SH-SY5Y (cell line): ENCODE results near the gene TBC1D9B.

Source experiments
- GATA2 ChIP-seq: IDR thresholded peaks from 2 replicates; pipeline ENCODE4 v1.6.1; 2011; ENCODE audit warnings: mild to moderate bottlenecking, low read depth, low read length
- GATA3 ChIP-seq: IDR thresholded peaks from 2 replicates; pipeline ENCODE4 v1.6.1; 2011; ENCODE audit warnings: low read depth, mild to moderate bottlenecking, low read length, moderate library complexity

DNA sequence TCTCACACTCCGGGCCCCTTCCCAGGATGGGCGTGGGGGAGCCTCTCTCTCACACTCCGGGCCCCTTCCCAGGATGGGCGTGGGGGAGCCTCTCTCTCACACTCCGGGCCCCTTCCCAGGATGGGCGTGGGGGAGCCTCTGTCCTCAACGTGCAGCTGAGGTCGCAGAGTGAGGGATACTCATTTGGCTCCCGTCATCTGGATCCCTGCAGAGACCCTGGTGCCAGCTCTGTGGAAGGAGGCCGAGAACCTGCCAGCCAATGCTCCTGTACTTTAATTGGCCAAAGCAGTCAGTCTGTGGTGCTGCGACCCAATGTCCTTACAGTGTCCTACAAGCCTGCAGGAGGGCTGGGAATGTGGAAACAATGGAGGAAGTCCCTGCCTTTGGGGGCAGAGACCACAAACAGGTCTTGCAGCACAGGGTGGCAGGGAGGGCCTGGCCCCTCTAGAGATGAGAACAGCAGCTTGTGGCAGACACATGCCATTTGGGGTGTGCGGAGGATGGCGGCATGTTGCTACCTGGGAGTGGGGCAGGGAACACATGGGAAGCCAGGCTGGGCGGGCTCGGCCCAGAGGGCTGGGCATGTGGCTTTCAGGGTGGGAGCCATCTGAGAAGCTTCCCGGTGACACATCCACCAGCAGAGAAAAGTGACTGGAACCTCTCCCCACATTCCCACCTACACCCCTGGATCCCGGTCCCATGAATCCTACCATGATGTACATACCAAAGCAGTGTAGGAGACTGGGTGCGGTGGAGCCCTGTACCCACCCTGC lies 35.5 kb downstream of the TBC1D9B start:
- TF ChIP-seq GATA2, result no peak
- TF ChIP-seq GATA3, result no peak
